DOHH2 (cell line): ENCODE data around the gene VEGFA.

Experiments used
- EZH2phosphoT487 ChIP-seq: fragments of 200-600 bp; sonication (generic); IDR thresholded peaks from 2 replicates; pipeline ENCODE4 v1.6.1; 2017; ENCODE audit warnings: borderline replicate concordance, mild to moderate bottlenecking, antibody characterized with exemption, low read length, moderate library complexity, mixed read lengths
- TF ChIP-seq, protein P1 (sequence below): fragments of 200-600 bp; sonication (generic); IDR thresholded peaks from one replicate; pipeline ENCODE4 v1.5.1; 2014; ENCODE audit warnings: antibody characterized with exemption, mild to moderate bottlenecking, low read depth, low read length; ENCODE audit not compliant: poor library complexity, severe bottlenecking

DNA sequence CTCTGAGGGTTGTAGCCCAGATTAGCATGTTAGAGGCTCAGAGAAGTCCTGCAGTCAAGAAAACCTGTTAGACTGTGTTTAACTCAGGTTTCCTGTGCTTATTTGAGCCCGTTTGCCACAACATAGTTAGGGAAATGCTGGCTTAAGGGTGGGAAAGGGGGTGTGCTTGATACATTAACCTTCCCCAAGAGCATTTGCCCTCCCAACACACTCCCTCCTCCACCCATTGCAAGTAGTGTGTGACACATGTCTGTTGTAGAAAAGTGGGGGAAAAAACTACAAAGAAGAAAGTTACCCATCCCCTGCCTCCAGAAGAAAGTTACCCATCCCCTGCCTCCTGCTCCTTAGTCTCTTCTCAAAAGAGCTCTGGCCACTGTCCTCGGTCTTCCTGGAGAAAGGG lies 45.7 kb upstream of the VEGFA start:
- TF ChIP-seq, protein P1, sequence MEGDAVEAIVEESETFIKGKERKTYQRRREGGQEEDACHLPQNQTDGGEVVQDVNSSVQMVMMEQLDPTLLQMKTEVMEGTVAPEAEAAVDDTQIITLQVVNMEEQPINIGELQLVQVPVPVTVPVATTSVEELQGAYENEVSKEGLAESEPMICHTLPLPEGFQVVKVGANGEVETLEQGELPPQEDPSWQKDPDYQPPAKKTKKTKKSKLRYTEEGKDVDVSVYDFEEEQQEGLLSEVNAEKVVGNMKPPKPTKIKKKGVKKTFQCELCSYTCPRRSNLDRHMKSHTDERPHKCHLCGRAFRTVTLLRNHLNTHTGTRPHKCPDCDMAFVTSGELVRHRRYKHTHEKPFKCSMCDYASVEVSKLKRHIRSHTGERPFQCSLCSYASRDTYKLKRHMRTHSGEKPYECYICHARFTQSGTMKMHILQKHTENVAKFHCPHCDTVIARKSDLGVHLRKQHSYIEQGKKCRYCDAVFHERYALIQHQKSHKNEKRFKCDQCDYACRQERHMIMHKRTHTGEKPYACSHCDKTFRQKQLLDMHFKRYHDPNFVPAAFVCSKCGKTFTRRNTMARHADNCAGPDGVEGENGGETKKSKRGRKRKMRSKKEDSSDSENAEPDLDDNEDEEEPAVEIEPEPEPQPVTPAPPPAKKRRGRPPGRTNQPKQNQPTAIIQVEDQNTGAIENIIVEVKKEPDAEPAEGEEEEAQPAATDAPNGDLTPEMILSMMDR: no peak
- TF ChIP-seq EZH2phosphoT487: no peak
